Activated T-helper 17 cell treated with anti-CD3 and anti-CD28 coated beads, Interleukin-2, amount 50 U/mL, for 72 hours (primary cell): ENCODE data around the gene LOXHD1. TPM values are rescaled to one million over a fixed set of nuclear protein-coding genes. Genes with fewer than 3 reads are reported as not detected.

Experiments used
- ATAC-seq: fragments of 150-1000 bp; cut with Tn5 transposase; replicated peaks from 2 replicates; pipeline ENCODE4 v1.10.0; 2021; ENCODE audit warnings: mild to moderate bottlenecking, moderate library complexity
- H3K27ac Mint-ChIP-seq: one replicate; pipeline ENCODE4 v1.8.0; 2022; ENCODE audit warnings: mixed read lengths
- H3K27me3 Mint-ChIP-seq: one replicate; pipeline ENCODE4 v1.8.0; 2022; ENCODE audit warnings: mixed read lengths
- H3K36me3 Mint-ChIP-seq: one replicate; pipeline ENCODE4 v1.8.0; 2022; ENCODE audit warnings: low read depth, mild to moderate bottlenecking, mixed read lengths
- H3K4me1 Mint-ChIP-seq: one replicate; pipeline ENCODE4 v1.8.0; 2022; ENCODE audit warnings: mixed read lengths
- H3K4me3 Mint-ChIP-seq: one replicate; pipeline ENCODE4 v1.8.0; 2022; ENCODE audit warnings: mild to moderate bottlenecking, mixed read lengths
- H3K9me3 Mint-ChIP-seq: one replicate; pipeline ENCODE4 v1.8.0; 2022; ENCODE audit warnings: mixed read lengths
- total RNA-seq, 2 donors: library from RNA; stranded (reverse); gene quantifications; one replicate each; pipeline ENCODE4 v1.2.3, GENCODE V29; 2022

LOXHD1 gene
- total RNA-seq, 2 donors from 2014 or later: not detected

DNA sequence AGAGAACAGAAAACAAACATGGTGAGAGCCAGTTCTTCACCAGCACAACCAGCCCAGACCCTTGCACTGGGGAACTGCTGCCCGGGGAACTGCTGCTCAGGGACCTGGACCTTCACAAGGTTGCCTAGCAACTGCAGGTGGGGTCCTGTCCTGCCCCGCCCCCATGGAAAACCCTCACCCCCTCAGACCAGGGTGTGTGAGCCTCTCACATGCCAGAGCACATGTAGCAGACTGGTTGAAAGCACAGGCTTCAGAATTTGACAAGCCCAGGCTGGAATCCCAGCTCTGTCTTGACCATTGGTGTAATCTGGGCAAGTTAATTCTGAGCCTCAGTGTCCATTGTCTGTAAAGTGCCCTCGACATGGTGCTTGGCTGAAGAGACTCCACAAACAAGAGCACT, 118.6 kb downstream of the LOXHD1 start:
- H3K27ac Mint-ChIP-seq: no peak overlapping the region
- H3K4me3 Mint-ChIP-seq: no peak overlapping the region
- no peaks in the 10 kb centered on the region for H3K36me3 Mint-ChIP-seq
- H3K4me1 Mint-ChIP-seq: no peaks in the 10 kb centered on the region
- H3K9me3 Mint-ChIP-seq: no peaks in the 10 kb centered on the region
- H3K27me3 Mint-ChIP-seq: peaks cover 8% of the 10 kb centered on the region
- no peak for ATAC-seq

DNA sequence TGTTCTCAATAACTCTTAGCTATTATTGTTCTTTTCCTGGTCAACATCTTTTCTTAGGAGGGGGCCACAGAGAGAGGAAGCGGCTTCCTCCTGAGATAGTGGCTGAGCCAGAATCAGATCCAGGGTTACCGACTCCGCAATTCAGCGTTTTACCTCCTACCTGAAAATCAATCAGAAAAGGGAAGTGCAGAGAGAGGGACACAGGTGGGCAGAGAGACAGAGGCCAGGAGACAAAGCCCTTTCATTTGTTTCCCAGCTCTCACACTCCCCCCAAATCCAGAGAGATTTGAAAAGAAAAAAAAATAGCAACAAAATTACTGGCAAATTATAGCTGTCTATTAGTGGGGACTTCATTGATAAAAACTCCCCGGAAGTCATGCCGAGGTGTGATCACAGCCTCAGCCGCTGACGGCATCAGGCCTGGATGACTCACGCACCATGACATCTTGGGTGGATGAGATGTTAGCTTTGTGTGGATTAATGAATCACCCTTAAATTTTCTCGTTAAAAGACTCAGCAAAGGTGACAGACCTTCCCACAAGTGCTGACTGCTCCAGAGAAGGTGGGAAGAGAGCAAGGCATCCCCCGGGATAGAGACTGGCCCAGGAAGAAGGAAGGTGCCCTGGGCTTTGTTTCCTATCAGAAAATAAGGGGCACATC, 120.7 kb downstream of the LOXHD1 start:
- ATAC-seq: peak; percentile 29
- peaks cover 8% of the 10 kb centered on the region for H3K27me3 Mint-ChIP-seq
- H3K4me1 Mint-ChIP-seq: no peaks in the 10 kb centered on the region
- no peak overlapping the region for H3K4me3 Mint-ChIP-seq
- H3K27ac Mint-ChIP-seq: no peak overlapping the region
- H3K36me3 Mint-ChIP-seq: no peaks in the 10 kb centered on the region
- H3K9me3 Mint-ChIP-seq: no peaks in the 10 kb centered on the region

DNA sequence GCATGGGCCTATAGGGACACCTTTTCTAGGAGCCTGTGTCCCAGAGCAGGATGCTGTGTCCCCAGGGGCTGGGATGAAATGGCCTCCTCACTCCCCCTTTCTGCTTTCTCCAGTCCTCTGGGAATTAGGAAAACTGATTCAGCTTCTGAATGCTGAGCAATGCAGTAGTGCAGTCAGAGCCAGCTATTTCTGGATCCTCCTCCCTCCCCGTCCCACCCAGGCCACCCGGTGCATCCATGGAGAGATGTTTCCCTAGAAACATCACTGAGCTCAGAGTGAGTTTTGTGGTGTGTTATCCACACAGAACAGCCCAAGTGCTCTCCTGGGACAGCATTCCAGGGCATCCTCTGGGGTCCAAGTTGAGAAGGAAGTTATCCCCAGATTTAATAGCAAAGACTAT, 125.5 kb downstream of the LOXHD1 start:
- no peaks in the 10 kb centered on the region for H3K9me3 Mint-ChIP-seq
- H3K4me1 Mint-ChIP-seq: no peaks in the 10 kb centered on the region
- no peak overlapping the region for H3K27ac Mint-ChIP-seq
- no peak overlapping the region for H3K4me3 Mint-ChIP-seq
- no peak for ATAC-seq
- H3K27me3 Mint-ChIP-seq: peaks cover 8% of the 10 kb centered on the region
- no peaks in the 10 kb centered on the region for H3K36me3 Mint-ChIP-seq

DNA sequence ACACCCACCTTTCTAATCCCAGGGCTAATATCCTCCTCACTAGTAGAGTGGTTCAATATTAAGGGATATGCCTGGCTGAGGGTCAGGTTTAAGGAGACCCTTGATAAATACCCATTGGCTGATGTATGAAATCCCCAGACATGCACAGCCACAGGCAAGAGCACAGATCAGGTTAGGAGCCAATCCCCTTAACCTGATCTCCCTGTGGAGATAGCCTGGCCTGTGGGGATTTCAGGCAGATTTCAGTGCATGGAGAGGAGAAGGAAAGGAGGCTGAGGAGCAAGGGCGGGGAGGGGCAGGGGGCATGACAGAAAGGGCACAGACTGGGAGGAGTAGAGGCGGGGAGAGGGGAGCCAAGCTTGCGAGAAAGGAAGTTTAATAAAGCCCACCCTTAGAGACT, 129.0 kb downstream of the LOXHD1 start:
- H3K27ac Mint-ChIP-seq: no peak overlapping the region
- H3K4me1 Mint-ChIP-seq: no peaks in the 10 kb centered on the region
- H3K4me3 Mint-ChIP-seq: no peak overlapping the region
- ATAC-seq: no peak
- no peaks in the 10 kb centered on the region for H3K36me3 Mint-ChIP-seq
- peaks cover 7% of the 10 kb centered on the region for H3K27me3 Mint-ChIP-seq
- no peaks in the 10 kb centered on the region for H3K9me3 Mint-ChIP-seq

DNA sequence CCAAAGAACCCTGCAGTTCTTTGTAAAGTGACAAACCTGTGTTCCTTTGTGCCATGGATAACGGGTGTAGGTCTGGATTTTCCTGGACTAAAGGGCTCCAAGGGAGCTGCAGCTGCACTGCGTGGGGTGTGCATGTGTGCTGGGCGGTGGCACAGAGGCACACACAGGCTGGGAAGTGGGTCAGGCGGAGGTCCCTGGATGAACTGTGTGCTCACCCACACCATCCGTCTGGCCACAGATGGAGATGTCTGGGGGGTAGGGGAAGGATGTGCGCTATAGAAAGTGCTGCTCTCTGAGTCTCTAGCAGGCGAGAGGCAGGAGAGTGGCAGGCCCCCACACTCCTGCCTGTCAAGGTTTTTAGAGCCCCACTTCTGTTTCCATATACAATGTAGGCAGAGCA, 137.2 kb downstream of the LOXHD1 start:
- H3K27ac Mint-ChIP-seq: no peak overlapping the region
- H3K36me3 Mint-ChIP-seq: no peaks in the 10 kb centered on the region
- no peaks in the 10 kb centered on the region for H3K9me3 Mint-ChIP-seq
- no peaks in the 10 kb centered on the region for H3K4me1 Mint-ChIP-seq
- H3K4me3 Mint-ChIP-seq: no peak overlapping the region
- peaks cover 19% of the 10 kb centered on the region for H3K27me3 Mint-ChIP-seq
- no peak for ATAC-seq

DNA sequence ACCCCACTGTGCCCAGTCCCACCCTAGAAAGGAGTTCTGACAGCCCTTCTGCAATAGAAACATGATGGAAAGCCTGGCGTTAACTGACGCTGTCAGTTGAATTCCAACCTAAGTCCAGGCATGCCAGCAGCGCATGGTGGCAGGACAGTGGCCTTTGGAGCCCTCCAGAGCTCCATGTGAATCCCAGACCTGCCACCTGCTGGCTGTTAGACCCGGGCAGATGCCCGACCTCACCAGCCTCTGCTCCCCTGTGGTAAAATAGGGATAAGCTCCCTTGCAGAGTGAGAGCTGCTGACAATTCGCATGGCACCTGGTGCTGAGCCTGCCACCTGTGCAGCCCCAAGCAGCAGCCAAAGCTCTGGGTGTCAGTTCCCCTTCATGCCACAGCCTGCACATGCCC, 138.6 kb downstream of the LOXHD1 start:
- H3K27ac Mint-ChIP-seq: no peak overlapping the region
- peaks cover 19% of the 10 kb centered on the region for H3K27me3 Mint-ChIP-seq
- no peak for ATAC-seq
- no peaks in the 10 kb centered on the region for H3K4me1 Mint-ChIP-seq
- H3K9me3 Mint-ChIP-seq: no peaks in the 10 kb centered on the region
- no peak overlapping the region for H3K4me3 Mint-ChIP-seq
- no peaks in the 10 kb centered on the region for H3K36me3 Mint-ChIP-seq

DNA sequence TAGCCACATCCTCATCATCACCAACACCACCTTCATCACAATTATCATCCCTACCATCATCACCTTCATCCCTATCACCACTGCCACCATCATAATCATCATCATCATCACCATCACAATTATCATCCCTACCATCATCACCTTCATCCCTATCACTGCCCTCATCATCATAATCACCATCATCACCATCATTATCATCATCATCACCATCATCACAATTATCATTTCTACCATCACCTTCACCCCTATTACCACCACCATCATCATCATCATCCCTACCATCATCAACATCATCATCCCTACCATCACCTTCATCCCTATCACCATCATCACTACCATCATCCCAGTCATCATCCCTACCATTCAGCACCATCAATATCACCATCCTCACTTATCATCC, 140.5 kb downstream of the LOXHD1 start:
- Mint-ChIP-seq H3K27ac (no peak overlapping the region), H3K9me3 (peaks cover 4% of the 10 kb centered on the region), H3K36me3 (no peaks in the 10 kb centered on the region), H3K4me3 (no peak overlapping the region), H3K4me1 (no peaks in the 10 kb centered on the region), H3K27me3 (peaks cover 17% of the 10 kb centered on the region)
- ATAC-seq: no peak

DNA sequence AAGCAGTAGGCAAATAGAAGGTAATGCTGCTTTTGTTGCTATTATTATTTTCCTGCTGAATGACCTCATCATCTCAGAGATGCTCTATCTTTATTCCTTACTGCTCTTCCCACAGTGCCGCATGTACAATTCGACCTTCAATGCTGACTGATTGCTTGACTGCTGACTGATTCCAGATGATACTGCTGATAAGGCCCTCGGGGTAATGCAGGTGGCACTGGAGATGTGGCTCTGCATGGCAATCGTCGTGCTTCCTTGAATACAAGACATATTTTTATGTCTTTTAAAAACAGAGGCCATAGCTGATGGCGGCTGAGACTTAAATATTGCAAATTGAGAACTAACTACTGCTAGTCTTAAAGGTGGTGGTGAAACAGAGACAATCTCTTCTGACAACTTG, 146.6 kb downstream of the LOXHD1 start:
- no peaks in the 10 kb centered on the region for H3K36me3 Mint-ChIP-seq
- no peak overlapping the region for H3K4me3 Mint-ChIP-seq
- H3K4me1 Mint-ChIP-seq: no peaks in the 10 kb centered on the region
- ATAC-seq: no peak
- peaks cover 4% of the 10 kb centered on the region for H3K9me3 Mint-ChIP-seq
- peaks cover 8% of the 10 kb centered on the region for H3K27me3 Mint-ChIP-seq
- no peak overlapping the region for H3K27ac Mint-ChIP-seq

DNA sequence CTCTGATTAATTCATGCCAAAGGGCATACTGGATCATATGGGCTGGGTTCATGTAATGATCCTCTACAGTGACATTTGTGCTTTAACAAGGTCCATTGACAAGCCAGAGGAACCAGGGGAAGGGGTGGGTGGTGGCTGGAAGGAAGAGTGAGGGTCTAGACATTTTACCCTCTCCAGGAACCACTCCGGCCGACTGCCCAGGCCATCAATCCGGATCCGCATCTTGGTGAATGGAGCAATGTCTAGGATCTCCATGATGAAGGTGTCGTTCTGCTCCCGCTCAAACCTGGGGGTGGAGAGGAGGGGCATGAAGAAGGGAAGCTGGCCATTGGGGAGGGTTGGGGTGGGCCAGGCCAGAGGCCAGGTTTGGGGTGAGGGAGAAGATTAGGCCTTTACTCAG, 147.5 kb downstream of the LOXHD1 start:
- ATAC-seq: no peak
- no peaks in the 10 kb centered on the region for H3K4me1 Mint-ChIP-seq
- H3K27me3 Mint-ChIP-seq: peaks cover 10% of the 10 kb centered on the region
- no peaks in the 10 kb centered on the region for H3K36me3 Mint-ChIP-seq
- H3K4me3 Mint-ChIP-seq: no peak overlapping the region
- H3K27ac Mint-ChIP-seq: no peak overlapping the region
- peaks cover 4% of the 10 kb centered on the region for H3K9me3 Mint-ChIP-seq

DNA sequence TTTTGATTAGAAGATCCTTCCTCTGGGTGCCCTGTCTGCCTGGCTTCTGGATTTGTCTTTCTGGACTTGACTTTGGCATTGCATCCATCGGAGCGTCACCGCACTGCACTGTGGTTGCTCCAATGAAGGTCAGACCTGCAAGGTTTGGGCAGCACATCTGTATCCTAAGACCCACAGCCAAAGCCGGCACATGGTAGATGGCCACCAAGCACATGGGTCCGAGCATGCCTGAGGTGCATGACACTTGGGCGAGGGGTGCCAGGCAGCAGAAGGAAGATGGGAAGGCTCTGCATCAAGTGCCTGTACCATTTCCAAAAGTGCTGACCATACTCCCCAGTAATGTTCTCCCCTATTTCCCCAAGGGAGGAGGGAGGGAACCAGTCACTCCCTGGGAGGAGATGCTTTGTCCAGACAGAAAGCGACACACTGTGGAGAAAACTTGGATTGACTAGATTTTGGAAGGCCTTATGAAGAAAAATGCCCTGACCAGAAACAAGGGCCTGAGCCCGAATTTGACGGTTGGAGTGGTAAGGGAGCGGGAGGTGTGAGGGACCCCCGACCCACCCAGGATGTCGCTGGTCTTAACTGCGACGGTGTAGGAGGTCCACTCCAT, 149.9 kb downstream of the LOXHD1 start:
- no peak for ATAC-seq
- no peaks in the 10 kb centered on the region for H3K4me1 Mint-ChIP-seq

DNA sequence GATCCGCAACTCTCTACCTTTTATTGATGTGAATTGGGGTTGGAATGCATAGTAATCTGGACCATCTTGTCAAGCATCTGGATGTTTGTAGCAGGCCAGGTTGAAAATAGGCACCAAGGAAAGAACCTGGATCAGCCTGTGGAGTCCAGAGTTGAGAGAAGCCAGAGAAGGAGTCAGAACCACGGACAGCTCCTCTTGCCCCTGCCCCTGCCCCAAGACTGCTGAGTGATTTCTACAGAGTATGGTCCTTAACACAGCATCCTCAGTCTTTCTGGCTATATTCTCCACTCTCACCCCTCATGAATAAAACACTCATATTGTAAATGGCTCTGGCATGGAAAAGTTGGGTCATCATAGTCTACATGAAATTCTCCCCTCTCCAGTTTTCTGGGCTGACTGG, 154.6 kb downstream of the LOXHD1 start:
- no peaks in the 10 kb centered on the region for H3K4me1 Mint-ChIP-seq
- H3K27me3 Mint-ChIP-seq: peaks cover 24% of the 10 kb centered on the region
- H3K36me3 Mint-ChIP-seq: no peaks in the 10 kb centered on the region
- no peak overlapping the region for H3K27ac Mint-ChIP-seq
- no peak overlapping the region for H3K4me3 Mint-ChIP-seq
- peaks cover 4% of the 10 kb centered on the region for H3K9me3 Mint-ChIP-seq
- no peak for ATAC-seq

More for the DNA sequence above, 149.9 kb downstream of the LOXHD1 start:
- H3K4me3 Mint-ChIP-seq: no peak overlapping the region
- H3K27me3 Mint-ChIP-seq: peaks cover 19% of the 10 kb centered on the region
- no peaks in the 10 kb centered on the region for H3K9me3 Mint-ChIP-seq
- no peak overlapping the region for H3K27ac Mint-ChIP-seq
- no peaks in the 10 kb centered on the region for H3K36me3 Mint-ChIP-seq

DNA sequence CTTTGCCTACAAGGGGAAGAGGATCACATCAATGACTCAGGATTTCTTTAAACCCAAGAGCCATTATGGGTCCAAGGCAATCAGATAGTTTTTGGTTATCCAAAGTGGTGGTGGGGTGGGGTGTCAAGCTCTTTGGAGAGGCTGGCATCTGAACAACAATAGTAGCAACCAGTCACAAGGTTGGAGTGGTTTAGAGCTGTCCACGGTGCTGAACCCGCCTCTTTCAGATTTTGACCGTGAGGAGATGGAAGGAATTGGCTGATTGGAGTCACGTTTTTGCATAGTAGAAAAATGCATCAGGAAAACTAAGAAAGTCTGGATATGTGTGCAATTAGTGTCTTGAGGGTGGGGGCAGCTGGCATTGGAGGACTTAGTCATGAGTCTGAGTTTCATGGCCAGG, 159.9 kb downstream of the LOXHD1 start:
- Mint-ChIP-seq H3K4me1 (no peaks in the 10 kb centered on the region), H3K4me3 (no peak overlapping the region), H3K27me3 (peaks cover 15% of the 10 kb centered on the region), H3K9me3 (peaks cover 9% of the 10 kb centered on the region), H3K36me3 (no peaks in the 10 kb centered on the region), H3K27ac (no peak overlapping the region)
- no peak for ATAC-seq

DNA sequence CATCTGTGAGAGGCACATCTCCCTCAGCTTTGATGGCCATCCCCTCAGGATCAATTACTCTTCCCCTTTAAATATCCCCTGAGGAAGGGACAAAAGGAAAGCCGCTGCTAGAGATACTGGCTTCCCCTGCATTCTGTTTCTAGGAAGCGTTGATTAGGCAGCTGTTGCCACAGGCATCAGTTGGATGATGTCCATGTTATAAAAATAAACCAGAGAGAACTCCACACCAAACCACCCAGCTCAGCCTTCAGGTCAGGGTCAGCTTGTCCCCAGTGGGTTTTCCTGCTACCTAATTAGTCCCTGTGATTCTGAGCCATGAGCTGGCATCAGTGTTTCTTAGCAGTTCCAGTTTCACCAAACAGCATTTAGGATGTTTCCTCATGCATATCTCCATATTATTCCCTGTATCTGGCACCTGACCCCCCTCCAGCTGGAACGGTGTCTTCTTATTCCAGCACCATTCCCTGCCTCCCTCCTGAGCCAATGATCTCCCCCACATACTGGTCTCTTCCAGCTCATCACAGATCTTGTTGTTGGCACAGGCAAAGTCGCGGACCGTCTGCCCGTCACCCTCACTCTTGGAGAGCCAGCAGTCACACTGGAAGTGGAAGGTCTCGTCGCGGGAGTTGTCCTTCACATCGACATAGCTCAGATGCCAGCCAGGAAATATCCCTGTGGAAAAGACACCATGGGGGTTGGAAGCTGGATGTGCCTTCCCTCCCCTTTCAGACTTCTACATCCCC, 168.4 kb downstream of the LOXHD1 start:
- ATAC-seq: no peak
- Mint-ChIP-seq H3K4me1 (no peaks in the 10 kb centered on the region), H3K4me3 (no peak overlapping the region), H3K27ac (no peak overlapping the region), H3K27me3 (no peaks in the 10 kb centered on the region), H3K9me3 (no peaks in the 10 kb centered on the region), H3K36me3 (no peaks in the 10 kb centered on the region)

DNA sequence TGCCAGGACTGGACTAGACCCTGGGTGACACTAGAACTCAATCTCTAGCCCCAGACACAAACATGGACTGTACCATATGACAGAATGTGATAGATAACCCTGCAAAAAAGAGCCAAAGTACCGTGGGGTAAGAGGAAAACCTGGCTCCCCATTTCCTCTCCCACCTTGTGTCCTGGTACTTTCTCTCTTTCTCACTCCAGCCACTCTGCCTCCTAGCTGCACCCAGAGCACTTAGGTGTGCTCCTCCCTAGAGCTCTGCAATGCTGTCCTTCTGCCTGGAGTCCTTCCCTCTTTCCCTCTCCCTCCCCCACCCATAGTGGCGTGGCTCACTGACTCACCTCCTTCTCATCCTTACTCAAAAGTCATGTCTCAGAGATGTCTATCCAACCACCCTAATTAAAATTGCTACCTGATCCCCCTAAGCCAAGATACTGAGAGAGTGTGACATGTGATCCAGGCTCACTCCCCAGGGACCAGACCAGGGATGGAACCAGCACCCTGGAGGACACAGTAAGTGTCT, 171.3 kb downstream of the LOXHD1 start:
- no peak for ATAC-seq
- Mint-ChIP-seq H3K4me1 (peaks cover 3% of the 10 kb centered on the region), H3K9me3 (no peaks in the 10 kb centered on the region), H3K36me3 (no peaks in the 10 kb centered on the region), H3K27me3 (no peaks in the 10 kb centered on the region), H3K27ac (no peak overlapping the region), H3K4me3 (no peak overlapping the region)

DNA sequence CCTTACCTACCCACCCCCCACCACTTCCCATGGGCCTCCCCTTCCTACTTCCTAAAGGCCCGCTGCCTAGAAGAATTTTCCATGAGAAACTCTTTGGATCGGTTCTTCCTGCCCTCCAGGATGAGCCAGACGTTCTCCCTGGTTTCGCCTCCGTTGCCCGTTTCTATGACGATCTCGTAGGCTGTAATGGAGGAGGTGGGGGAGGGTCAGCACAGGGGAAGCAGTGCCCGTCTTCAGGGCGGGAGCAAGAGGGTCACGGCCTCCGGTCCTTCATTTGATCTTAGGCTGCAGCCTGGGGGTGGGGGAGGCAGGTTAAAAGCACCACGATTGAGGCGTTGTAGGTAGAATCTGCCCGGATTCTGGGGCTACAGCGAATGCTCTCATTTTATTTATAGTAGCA, 172.0 kb downstream of the LOXHD1 start:
- ATAC-seq: no peak
- Mint-ChIP-seq H3K27ac (no peak overlapping the region), H3K4me3 (no peak overlapping the region), H3K27me3 (no peaks in the 10 kb centered on the region), H3K4me1 (peaks cover 4% of the 10 kb centered on the region), H3K9me3 (no peaks in the 10 kb centered on the region), H3K36me3 (no peaks in the 10 kb centered on the region)
